Placental pericyte (primary cell): ENCODE measurements around the gene SCGB3A1. TPM values are rescaled to one million over a fixed set of nuclear protein-coding genes. Genes with fewer than 3 reads are reported as not detected.

Source experiments
- total RNA-seq: library from RNA; depleted of rRNA; stranded (reverse); fragments of >200 nt; gene quantifications from 2 replicates; pipeline ENCODE4 v1.2.3, GENCODE V29; 2012

The SCGB3A1 gene
- not detected in 2 replicates for total RNA-seq

GRCh38 chr5:180591311-180591887 is at the start of gene SCGB3A1:
Gene SCGB3A1 (minus strand): TSS chr5:180591499. CDS start chr5:180591462, 37 bp downstream.

Other genes with a start within 250 kb of the SCGB3A1 start
- gene GFPT2, start 238.2 kb downstream of the SCGB3A1 start, total RNA-seq: 79.0 and 169 TPM in 2 replicates
- 8.8 and 10.0 TPM in 2 replicates for gene CNOT6, start 97.1 kb downstream of the SCGB3A1 start, total RNA-seq
- gene FLT4, start 58.1 kb upstream of the SCGB3A1 start, total RNA-seq: under 0.01 and 0.43 TPM in 2 replicates
- not detected in 2 replicates for gene OR2Y1, start 148.6 kb upstream of the SCGB3A1 start, total RNA-seq
- gene MGAT1, start 211.3 kb upstream of the SCGB3A1 start, total RNA-seq: 121 and 134 TPM in 2 replicates